ENCODE measurements around the gene AJUBA. TPM values are rescaled to one million over a fixed set of nuclear protein-coding genes. Genes with fewer than 3 reads are reported as not detected.

The AJUBA gene
- total RNA-seq, 4 donors from 2014 or later: 22.8 to 33.5 (median 28.4) TPM

DNA sequence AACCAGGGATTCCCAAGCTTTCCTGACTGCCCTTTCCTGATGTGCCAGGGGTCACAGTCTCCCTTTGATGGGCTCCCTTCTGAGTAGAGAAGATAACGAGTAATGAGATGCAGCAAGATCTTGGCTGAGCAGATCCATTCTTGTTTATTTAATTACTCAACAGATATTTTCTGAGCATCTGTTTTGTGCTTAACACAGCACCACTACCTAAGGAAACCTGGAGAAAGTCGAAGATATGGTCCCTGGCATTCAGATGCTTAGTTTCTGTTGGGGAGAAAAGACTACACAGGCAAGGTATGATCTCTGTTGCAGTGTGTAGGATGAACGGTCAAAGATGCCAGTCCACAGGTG lies 3.9 kb downstream of the AJUBA start:
- H3K27me3 ChIP-seq: no peaks in the 10 kb centered on the region
- H3K4me1 ChIP-seq: peaks cover 0 to 83% (median 17%) of the 10 kb centered on the region in 4 donors
- TF ChIP-seq POLR2A (IDR thresholded peaks at IDR 0.05) (no peak), EP300 (IDR thresholded peaks at IDR 0.05) (no peak)
- TF ChIP-seq, protein P1, sequence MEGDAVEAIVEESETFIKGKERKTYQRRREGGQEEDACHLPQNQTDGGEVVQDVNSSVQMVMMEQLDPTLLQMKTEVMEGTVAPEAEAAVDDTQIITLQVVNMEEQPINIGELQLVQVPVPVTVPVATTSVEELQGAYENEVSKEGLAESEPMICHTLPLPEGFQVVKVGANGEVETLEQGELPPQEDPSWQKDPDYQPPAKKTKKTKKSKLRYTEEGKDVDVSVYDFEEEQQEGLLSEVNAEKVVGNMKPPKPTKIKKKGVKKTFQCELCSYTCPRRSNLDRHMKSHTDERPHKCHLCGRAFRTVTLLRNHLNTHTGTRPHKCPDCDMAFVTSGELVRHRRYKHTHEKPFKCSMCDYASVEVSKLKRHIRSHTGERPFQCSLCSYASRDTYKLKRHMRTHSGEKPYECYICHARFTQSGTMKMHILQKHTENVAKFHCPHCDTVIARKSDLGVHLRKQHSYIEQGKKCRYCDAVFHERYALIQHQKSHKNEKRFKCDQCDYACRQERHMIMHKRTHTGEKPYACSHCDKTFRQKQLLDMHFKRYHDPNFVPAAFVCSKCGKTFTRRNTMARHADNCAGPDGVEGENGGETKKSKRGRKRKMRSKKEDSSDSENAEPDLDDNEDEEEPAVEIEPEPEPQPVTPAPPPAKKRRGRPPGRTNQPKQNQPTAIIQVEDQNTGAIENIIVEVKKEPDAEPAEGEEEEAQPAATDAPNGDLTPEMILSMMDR (IDR thresholded peaks at IDR 0.05): no peak
- WGBS, 2 donors: 55 to 61% methylated on average over 3 of the region's 3 CpGs
- H3K36me3 ChIP-seq: peaks cover 0 to 15% (median 0%) of the 10 kb centered on the region in 3 donors
- H3K4me3 ChIP-seq: no peak overlapping the region
- H3K9me3 ChIP-seq: no peaks in the 10 kb centered on the region
- DNase-seq (ENCODE audit: low spot score in 2 of 2): no peak
- H3K27ac ChIP-seq: peak overlapping the region in 3 of 4 donors; percentile 34 to 94 (median 90)

DNA sequence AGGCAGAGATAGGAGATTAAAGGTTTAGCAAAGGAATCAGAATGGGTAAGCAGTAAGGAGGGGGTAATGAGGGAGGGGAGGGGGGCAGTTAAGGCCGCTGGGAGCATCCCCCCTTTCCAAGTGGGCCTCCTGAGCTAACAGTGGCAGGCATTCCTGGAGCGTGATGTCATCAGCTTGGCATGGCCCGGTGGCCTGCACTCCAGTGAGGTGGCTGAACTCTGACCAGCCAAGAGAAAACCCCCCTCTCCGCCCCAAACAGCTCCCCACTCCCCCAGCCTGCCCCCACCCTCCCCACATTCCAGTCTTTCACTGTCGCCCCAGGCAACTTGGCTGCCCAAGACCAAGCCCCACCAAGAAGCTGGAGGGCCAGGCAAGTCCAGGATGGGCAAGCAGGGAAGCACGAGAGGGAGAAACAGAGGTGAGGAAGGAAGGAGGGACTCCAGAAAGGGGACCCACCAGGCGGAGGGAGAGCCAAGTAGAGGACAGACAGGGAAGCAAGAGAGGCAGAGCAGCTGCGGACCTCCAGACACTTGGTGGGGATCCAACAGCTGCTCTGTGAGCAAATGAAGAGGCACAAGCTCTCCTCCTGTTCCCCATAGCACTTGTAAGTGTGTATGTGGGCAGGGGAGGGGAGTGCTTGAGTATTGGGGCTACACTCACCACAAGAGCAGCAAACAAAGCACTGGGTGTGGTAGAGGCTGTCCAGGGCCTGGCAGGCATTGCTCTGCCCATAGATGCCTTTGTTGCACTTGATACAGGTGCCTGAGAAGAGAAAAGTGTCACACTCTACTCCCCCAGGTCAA lies 4.5 kb downstream of the AJUBA start:
- TF ChIP-seq EP300 (IDR thresholded peaks at IDR 0.05) (no peak), POLR2A (IDR thresholded peaks at IDR 0.05) (no peak)
- TF ChIP-seq, protein P1 (IDR thresholded peaks at IDR 0.05): no peak
- H3K9me3 ChIP-seq: no peaks in the 10 kb centered on the region
- WGBS, 2 donors: 21 to 22% methylated on average over 8 of the region's 8 CpGs
- no peaks in the 10 kb centered on the region for H3K27me3 ChIP-seq
- H3K4me1 ChIP-seq: peaks cover 0 to 77% (median 17%) of the 10 kb centered on the region in 4 donors
- DNase-seq (ENCODE audit: low spot score in 2 of 2): no peak
- peak overlapping the region in 3 of 4 donors; percentile 34 to 94 (median 86) for H3K27ac ChIP-seq
- H3K4me3 ChIP-seq: no peak overlapping the region
- peaks cover 0 to 21% (median 0%) of the 10 kb centered on the region in 3 donors for H3K36me3 ChIP-seq

DNA sequence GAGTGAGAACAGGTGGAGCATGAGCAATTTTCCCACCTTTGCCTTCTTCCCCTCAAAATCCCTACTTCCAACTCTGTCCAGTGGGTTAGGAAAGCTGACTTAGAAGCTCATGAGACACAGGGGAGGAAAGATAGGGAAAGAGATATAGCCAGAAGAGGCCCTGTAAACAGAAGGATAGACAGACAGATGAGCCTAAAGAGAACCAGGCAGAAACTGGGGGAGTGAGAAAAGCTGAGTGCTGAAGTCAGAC lies 5.0 kb downstream of the AJUBA start:
- Histone ChIP-seq H3K27me3 (no peaks in the 10 kb centered on the region), H3K36me3 (peaks cover 0 to 26% (median 0%) of the 10 kb centered on the region in 3 donors), H3K27ac (peak overlapping the region in 3 of 4 donors; percentile 34 to 94 (median 86)), H3K9me3 (no peaks in the 10 kb centered on the region), H3K4me3 (no peak overlapping the region), H3K4me1 (peaks cover 0 to 74% (median 17%) of the 10 kb centered on the region in 4 donors)
- no peak for DNase-seq (ENCODE audit: low spot score in 2 of 2)
- TF ChIP-seq POLR2A (IDR thresholded peaks at IDR 0.05) (no peak), EP300 (IDR thresholded peaks at IDR 0.05) (no peak)
- TF ChIP-seq, protein P1 (IDR thresholded peaks at IDR 0.05): no peak

DNA sequence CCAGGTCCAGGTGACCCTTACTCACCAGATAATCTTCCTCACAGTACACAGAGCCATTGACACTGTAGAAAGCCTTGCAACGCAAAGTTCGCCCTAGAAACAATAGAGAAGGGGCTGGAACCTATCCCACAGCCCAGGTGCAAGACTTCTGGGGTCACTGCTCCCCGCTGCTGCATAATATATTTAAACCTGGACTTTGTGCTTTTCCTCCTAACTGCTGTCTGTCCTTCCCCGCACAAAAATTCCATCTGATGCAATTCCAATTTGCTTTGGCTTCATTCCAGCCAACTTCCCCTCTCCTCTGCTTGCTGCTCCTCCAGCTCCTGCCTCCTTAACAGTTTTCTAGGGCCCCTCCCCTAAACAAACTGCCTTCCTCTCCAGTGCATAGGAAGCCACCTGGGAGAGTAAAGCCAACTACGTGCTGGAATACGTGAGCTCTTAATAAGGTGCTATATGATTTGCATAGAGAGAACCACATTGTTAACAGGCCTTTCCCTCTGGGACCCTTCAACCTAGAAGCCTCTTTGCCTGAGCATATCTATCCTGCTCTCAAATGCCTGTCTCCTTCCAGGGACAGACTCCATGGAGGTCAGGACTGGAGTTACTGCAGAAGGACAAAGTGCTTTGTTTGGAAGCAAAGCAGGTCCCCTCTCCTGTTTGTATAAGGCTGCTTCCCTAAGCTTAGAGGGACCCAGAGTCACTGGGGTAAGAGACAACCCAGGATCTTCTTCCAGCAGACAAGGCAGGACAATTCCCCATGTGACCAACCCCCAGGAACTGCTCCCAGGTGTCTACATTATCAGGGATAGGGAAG lies 5.5 kb downstream of the AJUBA start:
- Histone ChIP-seq H3K9me3 (no peaks in the 10 kb centered on the region), H3K27me3 (no peaks in the 10 kb centered on the region), H3K4me3 (no peak overlapping the region), H3K4me1 (peaks cover 0 to 72% (median 17%) of the 10 kb centered on the region in 4 donors), H3K27ac (peak overlapping the region in 3 of 4 donors; percentile 34 to 94 (median 86)), H3K36me3 (peaks cover 0 to 30% (median 0%) of the 10 kb centered on the region in 3 donors)
- TF ChIP-seq EP300 (IDR thresholded peaks at IDR 0.05): no peak
- TF ChIP-seq POLR2A (IDR thresholded peaks at IDR 0.05): no peak
- TF ChIP-seq, protein P1 (IDR thresholded peaks at IDR 0.05): no peak
- no peak for DNase-seq (ENCODE audit: low spot score in 2 of 2)
- WGBS, 2 donors: 43% methylated on average over 6 of the region's 6 CpGs

Measured in tibial nerve (tissue), 4 donors.